Endodermal cell (in vitro differentiated cells): ENCODE data around the gene NR1H3. TPM values are rescaled to one million over a fixed set of nuclear protein-coding genes. Genes with fewer than 3 reads are reported as not detected.

Experiments
- DNase-seq: peaks from one replicate; pipeline ENCODE4 v3.0.0-alpha.2; 2017
- H3K27ac ChIP-seq: 2 replicates; pipeline ENCODE4 v1.5.1; 2013; ENCODE audit warnings: mild to moderate bottlenecking, low read depth, low read length, moderate library complexity
- H3K27me3 ChIP-seq: 2 replicates; pipeline ENCODE4 v1.6.1; 2013; ENCODE audit warnings: mild to moderate bottlenecking, low read length, moderate library complexity; ENCODE audit not compliant: insufficient read depth, control insufficient read depth, poor library complexity, severe bottlenecking
- H3K36me3 ChIP-seq: 2 replicates; pipeline ENCODE4 v1.7.0; 2013; ENCODE audit warnings: mild to moderate bottlenecking, low read length, moderate library complexity; ENCODE audit not compliant: control insufficient read depth, insufficient read depth
- H3K4me1 ChIP-seq: one replicate; pipeline ENCODE4 v1.7.0; 2013; ENCODE audit warnings: low read length; ENCODE audit not compliant: control insufficient read depth, insufficient read depth
- H3K4me3 ChIP-seq: 2 replicates; pipeline ENCODE4 v1.5.1; 2013; ENCODE audit warnings: mild to moderate bottlenecking, low read length, moderate library complexity
- H3K9ac ChIP-seq: 2 replicates; pipeline ENCODE4 v1.6.1; 2013; ENCODE audit warnings: mild to moderate bottlenecking, low read length, moderate library complexity; ENCODE audit not compliant: poor library complexity, severe bottlenecking; ENCODE audit errors: extremely low read depth
- H3K9me3 ChIP-seq: 2 replicates; pipeline ENCODE4 v1.6.1; 2013; ENCODE audit warnings: mild to moderate bottlenecking, low read length, moderate library complexity; ENCODE audit not compliant: control insufficient read depth
- H3K27ac Mint-ChIP-seq: 2 replicates; pipeline ENCODE4 v1.8.0; 2020; ENCODE audit warnings: mixed read lengths
- H3K27me3 Mint-ChIP-seq: 2 replicates; pipeline ENCODE4 v1.8.0; 2021; ENCODE audit warnings: mild to moderate bottlenecking, mixed read lengths; ENCODE audit not compliant: insufficient read depth
- H3K36me3 Mint-ChIP-seq: 2 replicates; pipeline ENCODE4 v1.8.0; 2020; ENCODE audit warnings: low read depth, mixed read lengths
- H3K4me1 Mint-ChIP-seq: 2 replicates; pipeline ENCODE4 v1.8.0; 2020; ENCODE audit warnings: mixed read lengths
- H3K4me3 Mint-ChIP-seq: 2 replicates; pipeline ENCODE4 v1.8.0; 2020; ENCODE audit warnings: mild to moderate bottlenecking, moderate library complexity, mixed read lengths
- H3K9me3 Mint-ChIP-seq: 2 replicates; pipeline ENCODE4 v1.8.0; 2020; ENCODE audit warnings: mild to moderate bottlenecking, mixed read lengths
- CTCF ChIP-seq: fragments of 200-600 bp; sonication (generic); conservative IDR thresholded peaks from 2 replicates; pipeline ENCODE4 v1.5.0; 2021; ENCODE audit warnings: antibody characterized with exemption, mild to moderate bottlenecking
- WGBS, 2 experiments: methylation state at CpG; one replicate each; pipeline versions ENCODE4 v1.1.5 to v1.1.7; 2013; ENCODE audit warnings: missing lambda C conversion rate in 2 of 2, mixed read lengths in 1 of 2; ENCODE audit not compliant: insufficient coverage in 1 of 2, insufficient read length in 1 of 2; 5-methylcytosine and 5-hydroxymethylcytosine counted together
- total RNA-seq, 2 donors: library from RNA; stranded (reverse); fragmentation: NEBNext Ultra II Directional in 1 of 2; extraction: Animal tissue kit (Norgen Biotek cat#: 25700) in 1 of 2; gene quantifications; 2 replicates in 1 of 2; 3 replicates in 1 of 2; pipeline ENCODE4 v1.2.1, GENCODE V29; 2021

Gene NR1H3
- total RNA-seq, 2 donors from 2014 or later: 29.4 to 34.6 TPM

GRCh38 chr11:47305734-47306483, 48.1 kb downstream of the NR1H3 start:
- H3K36me3 Mint-ChIP-seq: peaks cover 61% of the 10 kb centered on the region
- H3K9ac ChIP-seq: no peak overlapping the region
- 92% methylated on average over 2 to 3 of the region's 3 CpGs for WGBS, 2 experiments

DNA sequence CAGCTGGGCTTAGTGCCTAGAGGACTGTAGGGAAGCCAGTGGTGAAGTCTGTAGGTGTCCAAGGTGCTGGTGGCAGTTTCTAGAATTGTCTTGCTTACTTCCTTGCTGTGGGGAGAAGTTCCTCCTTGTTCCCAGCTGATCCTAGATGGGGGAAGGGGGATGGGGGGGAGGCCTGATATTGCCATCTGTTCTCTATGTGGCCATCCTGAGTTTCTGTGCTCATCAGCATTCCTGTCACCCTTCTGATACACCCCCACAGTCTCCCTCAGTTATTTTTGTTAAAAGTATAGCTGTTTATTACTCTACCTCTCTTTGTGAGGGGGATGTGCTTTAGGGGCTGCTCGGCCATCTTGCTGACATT, 48.7 kb downstream of the NR1H3 start:
- H3K4me3 ChIP-seq: no peak overlapping the region
- peaks cover 19% of the 10 kb centered on the region for H3K9me3 Mint-ChIP-seq
- no peaks in the 10 kb centered on the region for H3K27me3 ChIP-seq
- H3K4me1 ChIP-seq: no peaks in the 10 kb centered on the region
- no peak for DNase-seq
- no peak overlapping the region for H3K27ac ChIP-seq
- H3K27me3 Mint-ChIP-seq: no peaks in the 10 kb centered on the region
- TF ChIP-seq CTCF: no peak
- H3K36me3 Mint-ChIP-seq: peaks cover 63% of the 10 kb centered on the region
- no peaks in the 10 kb centered on the region for H3K4me1 Mint-ChIP-seq
- H3K27ac Mint-ChIP-seq: peak overlapping the region; percentile 30
- no peak overlapping the region for H3K4me3 Mint-ChIP-seq
- H3K9me3 ChIP-seq: peaks cover 30% of the 10 kb centered on the region
- no CpG with 5 or more reads among the region's 1 CpG for WGBS, 2 experiments
- no peak overlapping the region for H3K9ac ChIP-seq
- H3K36me3 ChIP-seq: peaks cover 57% of the 10 kb centered on the region

More at GRCh38 chr11:47305734-47306483, 48.1 kb downstream of the NR1H3 start:
- Mint-ChIP-seq H3K27ac (no peak overlapping the region), H3K9me3 (peaks cover 19% of the 10 kb centered on the region), H3K4me1 (no peaks in the 10 kb centered on the region), H3K4me3 (no peak overlapping the region), H3K27me3 (no peaks in the 10 kb centered on the region)
- peaks cover 55% of the 10 kb centered on the region for H3K36me3 ChIP-seq
- DNase-seq: no peak
- H3K27ac ChIP-seq: no peak overlapping the region
- no peak overlapping the region for H3K4me3 ChIP-seq
- H3K9me3 ChIP-seq: peaks cover 33% of the 10 kb centered on the region
- H3K27me3 ChIP-seq: no peaks in the 10 kb centered on the region
- TF ChIP-seq CTCF: no peak
- H3K4me1 ChIP-seq: no peaks in the 10 kb centered on the region

DNA sequence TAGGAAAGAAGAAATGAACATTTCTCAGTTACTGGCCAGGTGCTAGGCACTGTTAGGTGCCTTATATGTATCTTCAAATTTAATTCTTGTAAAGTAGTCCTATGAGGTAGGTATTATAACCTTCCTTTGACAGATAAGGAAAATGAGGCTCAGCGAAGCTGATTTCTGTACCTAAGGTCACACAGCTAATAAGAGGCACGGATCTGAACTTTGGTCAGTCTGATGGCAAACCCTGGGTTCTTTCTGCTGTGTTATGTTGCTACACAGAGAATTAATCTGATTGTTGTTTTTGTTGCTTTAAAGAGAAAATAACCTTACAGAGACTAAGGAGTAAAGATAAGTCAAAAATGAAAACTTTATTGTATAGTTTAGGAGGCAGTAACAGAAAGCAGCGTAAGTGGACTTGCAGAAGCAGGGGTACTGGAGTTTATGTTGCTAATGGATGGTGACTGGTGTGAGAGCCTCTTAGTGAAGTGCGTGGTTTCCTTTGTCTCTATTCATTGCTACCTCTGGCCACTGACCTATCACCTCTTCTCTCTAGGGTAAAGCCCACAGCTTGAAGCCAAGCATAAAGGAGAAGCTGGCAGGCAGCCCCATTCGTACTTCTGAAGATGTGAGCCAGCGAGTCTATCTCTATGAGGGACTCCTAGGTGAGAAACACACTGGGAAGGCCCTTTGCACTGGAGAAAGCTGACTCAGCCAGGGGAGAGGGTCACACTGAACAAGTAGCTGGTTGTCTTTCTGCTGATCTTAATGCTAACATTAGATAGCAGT, 50.4 kb downstream of the NR1H3 start:
- Histone ChIP-seq H3K4me1 (no peaks in the 10 kb centered on the region), H3K36me3 (peaks cover 40% of the 10 kb centered on the region), H3K27me3 (no peaks in the 10 kb centered on the region), H3K27ac (peak overlapping the region; percentile 15), H3K9me3 (peaks cover 12% of the 10 kb centered on the region), H3K9ac (no peak overlapping the region), H3K4me3 (no peak overlapping the region)
- H3K4me1 Mint-ChIP-seq: no peaks in the 10 kb centered on the region
- H3K27ac Mint-ChIP-seq: peak overlapping the region; percentile 16
- H3K36me3 Mint-ChIP-seq: peaks cover 57% of the 10 kb centered on the region
- 82 to 83% methylated on average over 6 of the region's 6 CpGs for WGBS, 2 experiments
- peaks cover 7% of the 10 kb centered on the region for H3K9me3 Mint-ChIP-seq
- H3K4me3 Mint-ChIP-seq: no peak overlapping the region
- TF ChIP-seq CTCF: no peak
- DNase-seq: peak; percentile 57
- H3K27me3 Mint-ChIP-seq: no peaks in the 10 kb centered on the region
